DMS153 treated with DMSO at 0.1 percent for 48 hours (cell line): ENCODE measurements around the gene GALNT17.
"Not testable (repeated sequence)": the region's sequence is repeated elsewhere in the genome, so short reads cannot be mapped to it uniquely, and the experiment has no call there.

Source experiments
- DNase-seq: peaks from one replicate; lab custom pipeline; 2025; ENCODE audit not compliant: unreplicated experiment; lab: John Stamatoyannopoulos, UW

Gene GALNT17

GRCh38 chr7:71541707-71542353 lies 409.9 kb downstream of the GALNT17 start:
- DNase-seq: no peak

- no peak for DNase-seq
These were observed 411.5 kb downstream of the GALNT17 start for GRCh38 chr7:71543396-71543795.

- no peak for DNase-seq
These were observed 412.9 kb downstream of the GALNT17 start for GRCh38 chr7:71544816-71545215.

GRCh38 chr7:71547426-71547825 lies 415.5 kb downstream of the GALNT17 start:
- DNase-seq: no peak

GRCh38 chr7:71548746-71549145 lies 416.8 kb downstream of the GALNT17 start:
- DNase-seq: no peak

- DNase-seq: no peak
These were observed 421.4 kb downstream of the GALNT17 start for GRCh38 chr7:71553306-71553705.

GRCh38 chr7:71555758-71556157 lies 423.8 kb downstream of the GALNT17 start:
- no peak for DNase-seq

- DNase-seq: no peak
These were observed 427.1 kb downstream of the GALNT17 start for GRCh38 chr7:71558806-71559613.

GRCh38 chr7:71560354-71560995 lies 428.5 kb downstream of the GALNT17 start:
- no peak for DNase-seq

GRCh38 chr7:71563276-71563675 lies 431.3 kb downstream of the GALNT17 start:
- DNase-seq: no peak

GRCh38 chr7:71566376-71566775 lies 434.4 kb downstream of the GALNT17 start:
- no peak for DNase-seq

- no peak for DNase-seq
These were observed 435.0 kb downstream of the GALNT17 start for GRCh38 chr7:71566991-71567390.

GRCh38 chr7:71574153-71574860 lies 442.4 kb downstream of the GALNT17 start:
- DNase-seq: no peak

GRCh38 chr7:71580027-71580426 lies 448.1 kb downstream of the GALNT17 start:
- no peak for DNase-seq

- no peak for DNase-seq
These were observed 452.3 kb downstream of the GALNT17 start for GRCh38 chr7:71584256-71584655.

- DNase-seq: no peak
These were observed 459.9 kb downstream of the GALNT17 start for GRCh38 chr7:71591876-71592275.

- DNase-seq: not testable (repeated sequence)
These were observed 460.4 kb downstream of the GALNT17 start for GRCh38 chr7:71592388-71592787.

GRCh38 chr7:71594736-71595135 lies 462.8 kb downstream of the GALNT17 start:
- no peak for DNase-seq

- DNase-seq: no peak
These were observed 463.2 kb downstream of the GALNT17 start for GRCh38 chr7:71595176-71595575.

- DNase-seq: no peak
These were observed 466.6 kb downstream of the GALNT17 start for GRCh38 chr7:71598553-71598952.

- DNase-seq: no peak
These were observed 469.9 kb downstream of the GALNT17 start for GRCh38 chr7:71601851-71602250.
